HUES6 (cell line): ENCODE results near the gene ENO1.
"Not testable (repeated sequence)": the region's sequence is repeated elsewhere in the genome, so short reads cannot be mapped to it uniquely, and the experiment has no call there.

ENCODE experiments used
- H3K27ac ChIP-seq: 2 replicates; pipeline ENCODE4 v1.7.0; 2013; ENCODE audit warnings: low read depth, mild to moderate bottlenecking, low read length, inconsistent platforms
- H3K27me3 ChIP-seq: 2 replicates; pipeline ENCODE4 v1.6.1; 2013; ENCODE audit warnings: low read length; ENCODE audit not compliant: control insufficient read depth, insufficient read depth
- H3K36me3 ChIP-seq: 2 replicates; pipeline ENCODE4 v1.6.1; 2013; ENCODE audit warnings: low read length; ENCODE audit not compliant: control insufficient read depth, insufficient read depth
- H3K4me1 ChIP-seq: 2 replicates; pipeline ENCODE4 v1.6.1; 2013; ENCODE audit warnings: low read length; ENCODE audit not compliant: control insufficient read depth, insufficient read depth
- H3K4me3 ChIP-seq: 2 replicates; pipeline ENCODE4 v1.5.1; 2013; ENCODE audit warnings: low read depth, low read length
- H3K9ac ChIP-seq: one replicate; pipeline ENCODE4 v1.6.1; 2013; ENCODE audit warnings: mild to moderate bottlenecking, low read length
- H3K9me3 ChIP-seq: 2 replicates; pipeline ENCODE4 v1.6.1; 2013; ENCODE audit warnings: low read depth, low read length; ENCODE audit not compliant: control insufficient read depth, insufficient read depth

ENO1 gene

GRCh38 chr1:8845104-8846097, 33.1 kb downstream of the ENO1 start:
- H3K9ac ChIP-seq, result no peak overlapping the region
- H3K4me3 ChIP-seq, result no peak overlapping the region

GRCh38 chr1:8844501-8845006, 33.9 kb downstream of the ENO1 start:
- peaks cover 3% of the 10 kb centered on the region for H3K4me1 ChIP-seq
- H3K9ac ChIP-seq, result no peak overlapping the region
- peaks cover 5% of the 10 kb centered on the region; the same call in 1 of the 2 replicates for H3K9me3 ChIP-seq
- H3K27ac ChIP-seq, result no peak overlapping the region
- H3K36me3 ChIP-seq, result no peaks in the 10 kb centered on the region
- H3K4me3 ChIP-seq, result no peak overlapping the region
- H3K27me3 ChIP-seq, result no peaks in the 10 kb centered on the region

More at GRCh38 chr1:8845104-8846097, 33.1 kb downstream of the ENO1 start:
- no peak overlapping the region for H3K27ac ChIP-seq
- H3K36me3 ChIP-seq, result no peaks in the 10 kb centered on the region
- H3K27me3 ChIP-seq, result no peaks in the 10 kb centered on the region
- H3K4me1 ChIP-seq, result peaks cover 3% of the 10 kb centered on the region
- H3K9me3 ChIP-seq, result peaks cover 5% of the 10 kb centered on the region; the same call in 1 of the 2 replicates

GRCh38 chr1:8841395-8841794, 37.1 kb downstream of the ENO1 start:
- Histone ChIP-seq H3K27ac (no peak overlapping the region), H3K4me3 (no peak overlapping the region), H3K27me3 (no peaks in the 10 kb centered on the region), H3K4me1 (no peaks in the 10 kb centered on the region; the same call in 1 of the 2 replicates), H3K9me3 (peaks cover 5% of the 10 kb centered on the region; the same call in 1 of the 2 replicates), H3K9ac (no peak overlapping the region), H3K36me3 (no peaks in the 10 kb centered on the region)

GRCh38 chr1:8839990-8840389, 38.5 kb downstream of the ENO1 start:
- Histone ChIP-seq H3K4me1 (no peaks in the 10 kb centered on the region), H3K27ac (no peak overlapping the region), H3K9me3 (peaks cover 5% of the 10 kb centered on the region; the same call in 1 of the 2 replicates), H3K9ac (no peak overlapping the region), H3K4me3 (no peak overlapping the region), H3K36me3 (no peaks in the 10 kb centered on the region), H3K27me3 (no peaks in the 10 kb centered on the region)

GRCh38 chr1:8835941-8836643, 42.4 kb downstream of the ENO1 start:
- Histone ChIP-seq H3K36me3 (no peaks in the 10 kb centered on the region), H3K9ac (no peak overlapping the region), H3K4me1 (no peaks in the 10 kb centered on the region; the same call in 1 of the 2 replicates), H3K9me3 (peaks cover under 1% of the 10 kb centered on the region; the same call in 1 of the 2 replicates), H3K4me3 (no peak overlapping the region), H3K27me3 (no peaks in the 10 kb centered on the region), H3K27ac (no peak overlapping the region)

- H3K4me3 ChIP-seq, result no peak overlapping the region
- H3K9ac ChIP-seq, result no peak overlapping the region
- no peaks in the 10 kb centered on the region for H3K9me3 ChIP-seq
- no peaks in the 10 kb centered on the region for H3K27me3 ChIP-seq
- no peak overlapping the region for H3K27ac ChIP-seq
- no peaks in the 10 kb centered on the region; the same call in 1 of the 2 replicates for H3K4me1 ChIP-seq
- H3K36me3 ChIP-seq, result no peaks in the 10 kb centered on the region
These were observed 47.1 kb downstream of the ENO1 start for GRCh38 chr1:8831340-8831739.

- not testable (repeated sequence) for H3K9ac ChIP-seq, H3K27me3 ChIP-seq, H3K4me1 ChIP-seq, H3K27ac ChIP-seq, H3K9me3 ChIP-seq, H3K36me3 ChIP-seq, H3K4me3 ChIP-seq
These were observed 47.8 kb downstream of the ENO1 start for GRCh38 chr1:8830732-8831131.

GRCh38 chr1:8825985-8826481, 52.5 kb downstream of the ENO1 start:
- Histone ChIP-seq H3K9ac (no peak overlapping the region), H3K4me1 (peaks cover 26% of the 10 kb centered on the region), H3K4me3 (no peak overlapping the region; the same call in 1 of the 2 replicates), H3K27me3 (no peaks in the 10 kb centered on the region), H3K27ac (no peak overlapping the region), H3K9me3 (no peaks in the 10 kb centered on the region), H3K36me3 (no peaks in the 10 kb centered on the region)

GRCh38 chr1:8823295-8823664, 55.2 kb downstream of the ENO1 start:
- H3K4me1 ChIP-seq, result peaks cover 30% of the 10 kb centered on the region
- no peak overlapping the region for H3K4me3 ChIP-seq
- no peak overlapping the region for H3K9ac ChIP-seq
- peak overlapping the region; percentile 11; the same call in 1 of the 2 replicates for H3K27ac ChIP-seq
- H3K9me3 ChIP-seq, result no peaks in the 10 kb centered on the region
- H3K36me3 ChIP-seq, result no peaks in the 10 kb centered on the region
- no peaks in the 10 kb centered on the region for H3K27me3 ChIP-seq

GRCh38 chr1:8822373-8823294, 55.9 kb downstream of the ENO1 start:
- H3K9me3 ChIP-seq, result no peaks in the 10 kb centered on the region
- H3K27me3 ChIP-seq, result no peaks in the 10 kb centered on the region
- H3K36me3 ChIP-seq, result no peaks in the 10 kb centered on the region
- H3K9ac ChIP-seq, result no peak overlapping the region
- H3K4me3 ChIP-seq, result no peak overlapping the region
- peaks cover 30% of the 10 kb centered on the region for H3K4me1 ChIP-seq
- peak overlapping the region; percentile 11; the same call in 1 of the 2 replicates for H3K27ac ChIP-seq
